ENCODE data around the gene SLC47A2.

SLC47A2 gene

DNA sequence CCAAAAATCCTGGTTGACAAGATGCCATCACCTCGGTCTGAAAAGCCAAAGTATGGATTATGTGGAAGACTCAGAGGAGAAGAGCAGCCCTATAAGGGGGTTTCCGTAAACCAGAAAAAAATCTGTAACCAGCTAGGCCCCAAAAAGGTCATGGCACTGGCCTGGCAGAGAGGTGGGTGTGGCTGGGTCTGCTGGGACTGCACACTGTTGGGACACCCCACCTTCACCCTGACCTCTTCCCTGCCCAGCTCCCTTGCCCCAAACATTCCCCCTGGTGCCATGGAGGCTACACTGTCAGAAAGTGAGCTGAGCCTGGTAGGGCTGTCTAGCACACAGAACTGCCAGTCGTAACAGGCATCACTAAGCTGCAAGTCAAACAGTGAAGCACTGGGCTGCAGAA lies 6.5 kb downstream of the SLC47A2 start:
- peak; percentile 11 for DNase-seq (ENCODE audit: low spot score)
- TF ChIP-seq, protein P1, sequence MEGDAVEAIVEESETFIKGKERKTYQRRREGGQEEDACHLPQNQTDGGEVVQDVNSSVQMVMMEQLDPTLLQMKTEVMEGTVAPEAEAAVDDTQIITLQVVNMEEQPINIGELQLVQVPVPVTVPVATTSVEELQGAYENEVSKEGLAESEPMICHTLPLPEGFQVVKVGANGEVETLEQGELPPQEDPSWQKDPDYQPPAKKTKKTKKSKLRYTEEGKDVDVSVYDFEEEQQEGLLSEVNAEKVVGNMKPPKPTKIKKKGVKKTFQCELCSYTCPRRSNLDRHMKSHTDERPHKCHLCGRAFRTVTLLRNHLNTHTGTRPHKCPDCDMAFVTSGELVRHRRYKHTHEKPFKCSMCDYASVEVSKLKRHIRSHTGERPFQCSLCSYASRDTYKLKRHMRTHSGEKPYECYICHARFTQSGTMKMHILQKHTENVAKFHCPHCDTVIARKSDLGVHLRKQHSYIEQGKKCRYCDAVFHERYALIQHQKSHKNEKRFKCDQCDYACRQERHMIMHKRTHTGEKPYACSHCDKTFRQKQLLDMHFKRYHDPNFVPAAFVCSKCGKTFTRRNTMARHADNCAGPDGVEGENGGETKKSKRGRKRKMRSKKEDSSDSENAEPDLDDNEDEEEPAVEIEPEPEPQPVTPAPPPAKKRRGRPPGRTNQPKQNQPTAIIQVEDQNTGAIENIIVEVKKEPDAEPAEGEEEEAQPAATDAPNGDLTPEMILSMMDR (IDR thresholded peaks at IDR 0.05; ENCODE audit: borderline replicate concordance, control extremely low read depth, extremely low read depth, insufficient read depth, missing control alignments), result no peak
- in situ Hi-C loops (cut with MboI; ENCODE audit: low sequenced_read_pairs, unreplicated experiment), result no loop called here

DNA sequence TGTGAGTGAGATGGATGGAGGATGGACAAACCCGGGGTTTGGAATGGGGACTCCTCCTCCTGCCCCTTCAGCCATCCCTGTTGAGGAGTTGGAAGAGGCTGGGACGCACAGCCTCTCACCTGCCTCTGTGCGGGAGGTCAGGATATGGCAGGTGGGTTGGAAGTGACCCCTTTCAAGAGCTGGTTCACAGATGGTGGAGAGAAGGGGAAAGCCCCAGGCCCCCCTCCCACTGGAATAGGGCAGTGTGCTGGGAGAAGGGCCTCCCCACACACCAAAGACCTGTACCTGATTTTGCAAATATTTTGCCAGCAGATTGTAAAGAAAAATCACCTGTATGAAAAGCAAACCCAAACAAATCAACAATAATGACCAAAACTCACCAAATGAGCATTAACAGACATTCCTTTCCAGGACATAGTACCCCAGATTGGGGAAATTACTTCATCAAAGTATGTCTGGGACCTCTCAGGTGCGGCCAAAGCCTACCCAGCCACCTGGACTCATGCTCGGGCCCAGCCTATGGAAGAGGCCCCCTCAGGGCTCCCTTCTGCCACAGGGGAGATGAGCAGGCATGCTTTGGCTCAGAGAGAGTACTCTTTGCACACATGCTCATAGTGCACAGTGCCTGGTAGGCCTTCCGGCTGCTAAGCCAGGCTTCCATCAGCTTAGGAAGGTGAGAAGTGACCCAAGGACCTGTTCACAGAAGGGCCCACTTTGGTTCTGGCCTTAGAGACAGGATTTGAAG lies 7.8 kb downstream of the SLC47A2 start:
- in situ Hi-C loops (cut with MboI; ENCODE audit: low sequenced_read_pairs, unreplicated experiment), result no loop called here
- peak; percentile 29 for DNase-seq (ENCODE audit: low spot score)
- TF ChIP-seq, protein P1 (IDR thresholded peaks at IDR 0.05; ENCODE audit: borderline replicate concordance, control extremely low read depth, extremely low read depth, insufficient read depth, missing control alignments), result no peak

DNA sequence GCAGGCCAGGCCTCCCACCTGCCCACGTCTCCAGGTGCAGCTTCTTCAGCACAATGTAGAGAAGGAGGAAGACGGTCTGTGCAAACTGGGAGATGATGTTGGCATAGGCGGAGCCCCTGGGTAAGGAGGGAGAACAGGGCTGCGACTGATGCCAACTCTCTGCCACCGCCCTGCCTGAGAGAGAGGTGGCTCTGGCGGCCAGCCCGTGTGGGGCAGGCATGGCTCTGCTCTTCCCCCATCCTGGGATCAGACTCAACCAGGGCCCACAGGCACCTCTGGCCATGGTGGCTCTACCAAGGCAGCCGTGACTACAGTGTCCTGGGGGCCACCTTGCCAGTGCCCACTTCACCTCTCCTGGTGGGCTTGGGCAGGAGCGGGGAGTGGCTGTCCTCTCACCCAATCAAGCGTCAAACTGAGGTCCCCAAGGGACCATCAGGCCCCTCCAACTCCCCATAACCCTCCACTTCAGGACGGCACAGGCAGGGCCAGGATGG lies 8.6 kb downstream of the SLC47A2 start:
- in situ Hi-C loops (cut with MboI; ENCODE audit: low sequenced_read_pairs, unreplicated experiment), result no loop called here

DNA sequence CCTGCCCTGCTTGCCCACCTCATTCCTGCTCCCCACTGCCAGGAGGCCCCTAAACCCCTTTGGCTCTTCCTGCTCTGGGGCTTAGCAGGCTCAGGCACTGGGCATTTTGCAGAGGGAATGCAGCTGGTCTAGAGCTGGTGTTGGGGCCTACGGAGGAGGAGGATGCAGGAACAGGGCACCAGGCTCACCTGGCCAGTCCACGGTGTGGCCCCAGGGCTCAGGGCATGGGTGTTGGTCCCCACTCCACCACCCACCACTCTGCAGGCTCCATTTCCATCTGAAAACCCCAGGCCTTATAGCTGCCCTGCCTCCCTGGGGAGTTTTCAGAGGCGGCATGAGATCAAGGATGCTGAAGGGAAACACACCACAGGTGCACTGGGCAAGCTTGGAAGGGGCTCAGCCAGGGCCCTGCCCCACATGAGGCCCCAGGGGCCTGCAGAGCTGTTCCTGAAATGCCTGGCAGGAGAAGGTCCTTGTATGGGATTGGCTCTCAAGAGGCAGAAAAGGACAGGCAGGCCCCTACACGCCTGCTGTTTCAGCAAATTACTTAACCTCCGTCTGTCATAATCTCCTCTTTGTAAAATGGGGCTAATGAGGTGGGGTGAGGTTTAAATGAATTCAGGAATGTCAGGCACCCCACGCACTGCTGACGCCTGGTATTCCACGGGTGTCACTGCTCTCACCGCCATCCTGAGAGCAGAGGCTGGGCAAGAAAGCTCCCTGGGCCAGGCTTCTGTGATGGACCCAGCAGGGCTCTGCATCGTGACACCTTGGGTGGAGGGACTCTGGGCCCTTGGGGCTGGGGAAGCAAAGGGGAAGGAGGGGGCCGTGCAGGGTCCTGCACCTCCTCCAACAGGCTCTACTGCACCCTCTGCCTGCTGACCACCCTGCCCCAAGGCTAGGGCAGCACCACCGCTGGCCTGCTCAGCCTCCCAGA lies 9.3 kb downstream of the SLC47A2 start:
- peak; percentile 40 for DNase-seq (ENCODE audit: low spot score)
- in situ Hi-C loops (cut with MboI; ENCODE audit: low sequenced_read_pairs, unreplicated experiment), result no loop called here
- TF ChIP-seq, protein P1 (IDR thresholded peaks at IDR 0.05; ENCODE audit: borderline replicate concordance, control extremely low read depth, extremely low read depth, insufficient read depth, missing control alignments), result no peak

More for the DNA sequence above, 8.6 kb downstream of the SLC47A2 start:
- TF ChIP-seq, protein P1 (IDR thresholded peaks at IDR 0.05; ENCODE audit: borderline replicate concordance, control extremely low read depth, extremely low read depth, insufficient read depth, missing control alignments), result no peak
- peak; percentile 32 for DNase-seq (ENCODE audit: low spot score)

DNA sequence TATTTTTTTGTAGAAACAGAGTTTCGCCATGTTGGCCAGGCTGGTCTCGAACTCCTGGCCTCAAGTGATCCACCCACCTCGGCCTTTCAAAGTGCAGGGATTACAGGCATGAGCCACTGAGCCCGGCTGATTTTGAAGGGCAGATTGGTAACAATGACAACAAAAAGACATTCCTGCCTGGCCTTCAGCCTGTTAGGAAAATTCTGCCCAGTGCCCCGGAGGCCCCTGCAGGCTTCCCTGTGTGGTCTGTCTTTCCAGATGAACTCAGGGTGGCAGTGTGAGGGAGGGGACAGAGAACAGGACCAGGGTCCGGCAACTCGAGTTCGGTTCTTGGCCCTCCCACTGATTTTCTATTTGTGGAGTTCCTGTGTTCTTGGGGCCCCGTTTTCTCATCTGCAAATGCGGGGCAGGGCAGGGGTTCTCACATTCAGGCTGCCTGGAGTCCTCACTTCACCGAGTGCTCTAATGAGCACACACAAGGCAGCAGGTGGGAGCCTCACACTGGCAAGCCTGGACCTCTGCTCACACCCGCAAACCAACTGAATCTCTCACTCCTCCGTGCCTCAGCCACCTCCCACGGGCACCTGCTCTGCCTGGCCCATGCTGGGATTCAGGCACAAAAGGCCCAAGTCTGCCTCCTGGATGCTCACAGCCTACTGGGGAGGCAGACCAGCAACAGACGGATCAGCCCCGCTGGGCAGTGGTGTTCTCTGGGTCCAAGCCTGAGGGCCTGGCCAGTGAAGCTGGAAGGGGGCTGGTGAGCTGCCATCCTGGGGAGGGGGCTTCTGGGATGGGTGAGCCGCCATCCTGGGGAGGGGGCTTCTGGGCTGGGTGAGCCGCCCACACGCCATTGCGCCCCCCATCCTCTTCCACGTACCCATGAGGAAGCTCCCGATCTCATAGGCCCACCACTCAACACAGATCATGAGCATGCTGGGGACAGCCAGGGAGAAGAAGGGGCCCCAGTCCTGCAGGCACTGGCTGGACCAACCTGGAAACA lies 10.3 kb downstream of the SLC47A2 start:
- TF ChIP-seq, protein P1 (IDR thresholded peaks at IDR 0.05; ENCODE audit: borderline replicate concordance, control extremely low read depth, extremely low read depth, insufficient read depth, missing control alignments), result no peak

More for the DNA sequence above, 10.3 kb downstream of the SLC47A2 start:
- DNase-seq (ENCODE audit: low spot score), result peak; percentile 37
- in situ Hi-C loops (cut with MboI; ENCODE audit: low sequenced_read_pairs, unreplicated experiment), result no loop called here

Measured in GM13976 (cell line).